Measurements from ENCODE around the gene EPHB3.
"Not testable (repeated sequence)": the region's sequence is repeated elsewhere in the genome, so short reads cannot be mapped to it uniquely, and the experiment has no call there.

EPHB3 gene

DNA sequence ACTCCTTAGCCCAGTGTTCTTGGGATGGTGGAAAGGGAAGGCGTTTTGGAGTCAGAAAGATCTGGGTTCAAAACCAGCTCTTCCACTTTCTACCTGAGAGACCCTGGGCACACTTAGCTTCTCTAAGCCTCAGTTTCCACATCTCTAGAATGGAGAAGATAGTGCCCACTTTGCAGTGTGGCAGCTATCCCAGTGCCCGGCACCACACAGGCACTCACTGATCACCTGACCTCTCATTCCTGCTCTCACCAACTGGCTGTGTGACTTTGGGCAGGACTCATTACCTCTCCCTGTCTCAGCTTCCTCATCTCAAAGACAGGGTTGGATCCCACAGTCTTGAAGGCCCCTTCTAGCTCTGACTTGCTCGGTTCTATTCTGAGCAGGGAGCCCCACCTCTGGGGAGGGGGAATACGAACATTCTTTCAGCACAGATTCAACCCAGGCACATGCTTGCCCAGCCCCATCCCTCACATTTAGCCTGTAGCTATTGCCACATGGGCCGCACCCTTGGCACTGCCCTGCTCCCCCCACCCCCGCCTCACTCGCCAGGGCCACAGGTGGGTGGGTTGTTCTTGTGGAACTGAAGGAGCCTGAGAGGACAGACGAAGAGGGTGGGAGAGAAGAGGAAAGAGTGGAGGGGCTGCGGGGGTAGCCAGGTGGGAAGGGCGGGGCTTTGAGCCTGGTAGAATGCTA, 39.2 kb downstream of the EPHB3 start:
- no peak for DNase-seq (ENCODE audit: low read depth)

DNA sequence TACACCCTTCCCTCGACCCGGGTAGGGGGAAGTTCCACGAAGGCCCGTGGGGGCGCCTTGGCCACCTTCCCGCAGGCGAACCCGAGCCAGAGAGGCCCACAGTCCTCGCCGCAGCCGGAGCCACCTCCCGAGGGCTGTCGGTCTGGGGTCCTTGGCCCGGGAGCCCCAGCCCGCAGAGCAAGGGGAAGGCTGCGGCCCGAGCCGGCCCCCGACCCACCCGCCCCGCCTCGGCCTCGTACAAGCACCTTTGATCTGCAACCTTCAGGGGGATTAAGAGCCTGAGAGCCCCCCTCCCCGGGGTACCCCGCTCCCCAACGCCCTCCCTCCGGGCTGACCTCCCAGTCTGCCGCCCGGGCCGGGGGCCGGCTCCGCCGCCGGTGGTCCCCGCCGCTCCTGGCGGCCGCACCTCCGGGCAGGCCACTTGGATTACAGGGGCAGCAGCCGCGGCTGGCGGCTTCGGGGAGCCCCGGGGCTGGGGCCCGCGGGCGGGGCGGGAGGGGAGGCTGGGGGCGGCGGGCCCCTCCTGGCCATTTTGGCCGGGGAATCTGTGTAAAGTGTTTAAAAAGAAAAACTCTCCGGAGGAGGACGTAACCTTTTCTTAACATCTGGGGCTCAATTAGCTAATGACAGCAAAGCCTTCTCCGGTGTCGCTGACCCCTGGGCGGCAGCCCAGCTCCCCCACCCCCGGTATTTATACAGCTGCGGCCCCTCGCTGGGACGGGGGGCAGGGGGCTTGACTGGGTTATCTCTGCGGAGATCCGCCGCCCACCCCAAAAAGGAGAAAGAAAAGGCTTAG, 40.2 kb downstream of the EPHB3 start:
- no peak for DNase-seq (ENCODE audit: low read depth)

DNA sequence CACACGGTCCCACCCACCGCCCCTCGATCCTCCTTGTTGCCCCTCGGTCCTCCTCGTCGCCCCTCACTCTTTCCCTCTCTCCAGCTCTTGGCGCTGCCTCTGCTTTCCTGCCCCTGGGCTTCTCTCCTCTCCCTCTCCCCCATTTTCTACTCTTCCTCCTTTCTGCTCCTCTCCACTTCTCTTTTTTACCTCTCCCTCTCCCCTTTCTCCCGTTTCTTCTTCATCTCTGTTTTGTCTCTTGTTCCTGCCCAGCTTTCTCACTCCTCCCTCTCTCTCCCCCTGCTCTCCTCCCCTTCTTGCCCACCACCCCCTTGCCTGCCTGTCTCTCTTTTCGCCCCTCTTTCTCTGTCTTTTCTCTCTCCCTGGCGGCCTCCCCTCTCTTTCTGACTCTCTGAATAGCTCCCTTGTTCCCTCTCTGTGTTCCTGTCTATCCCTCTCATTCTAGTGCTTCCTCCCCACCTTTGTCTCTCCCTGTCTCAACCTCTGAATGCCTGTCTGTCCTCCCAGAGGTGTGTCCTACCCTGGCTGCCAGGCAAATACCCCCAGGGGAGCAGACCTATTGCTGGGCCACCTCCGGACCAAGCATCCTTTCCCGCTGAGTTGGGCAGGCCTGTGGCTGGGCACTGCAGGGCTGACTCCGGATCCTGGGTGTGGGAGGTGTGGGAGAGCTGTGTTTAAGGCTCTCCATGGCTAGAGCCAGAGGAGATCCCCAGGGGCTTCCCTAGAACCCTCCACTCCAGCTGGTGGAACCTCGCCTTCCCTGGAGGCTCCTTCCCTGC, 41.0 kb downstream of the EPHB3 start:
- DNase-seq (ENCODE audit: low read depth) = no peak

DNA sequence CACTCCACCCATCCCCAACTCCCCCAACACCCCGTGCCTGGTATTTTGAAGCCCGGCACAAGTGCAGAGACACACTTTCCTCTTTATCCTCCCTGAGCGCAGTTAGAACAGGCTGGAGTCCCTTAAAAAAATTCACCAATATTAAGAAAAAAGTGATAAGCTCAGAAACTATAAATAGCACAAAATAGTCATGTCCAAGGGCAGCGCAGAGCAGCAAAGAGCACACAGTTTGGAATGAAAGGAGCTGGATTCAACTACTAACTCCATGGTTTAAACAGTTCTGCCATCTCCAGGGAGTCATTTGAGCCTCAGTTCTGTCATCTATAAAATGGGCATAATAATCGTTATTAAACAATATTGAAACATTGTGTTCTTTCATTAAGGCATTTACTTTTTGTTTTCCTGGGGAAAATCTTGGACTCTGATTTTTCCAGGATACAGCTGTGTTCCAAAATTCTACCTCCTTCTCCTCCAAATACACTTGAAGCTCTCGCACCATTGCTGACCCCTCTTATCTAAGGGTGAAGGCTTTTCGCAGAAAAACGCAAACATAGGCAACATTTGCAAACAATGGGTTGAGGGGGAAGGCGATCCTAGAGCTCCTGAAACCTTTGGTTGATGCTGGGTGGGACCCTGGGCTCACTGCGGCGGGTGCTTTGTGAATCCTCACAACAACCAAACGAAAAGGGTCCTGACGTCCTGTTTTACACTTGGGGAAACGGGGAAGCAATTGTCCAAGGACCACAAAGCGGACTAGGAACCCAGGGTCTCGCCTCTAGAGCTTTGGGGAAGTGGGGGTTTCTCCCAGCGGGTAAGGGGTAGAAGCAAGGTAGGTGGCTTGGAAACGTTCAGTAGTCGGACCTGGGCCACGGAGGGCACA, 41.8 kb downstream of the EPHB3 start:
- no peak for DNase-seq (ENCODE audit: low read depth)

DNA sequence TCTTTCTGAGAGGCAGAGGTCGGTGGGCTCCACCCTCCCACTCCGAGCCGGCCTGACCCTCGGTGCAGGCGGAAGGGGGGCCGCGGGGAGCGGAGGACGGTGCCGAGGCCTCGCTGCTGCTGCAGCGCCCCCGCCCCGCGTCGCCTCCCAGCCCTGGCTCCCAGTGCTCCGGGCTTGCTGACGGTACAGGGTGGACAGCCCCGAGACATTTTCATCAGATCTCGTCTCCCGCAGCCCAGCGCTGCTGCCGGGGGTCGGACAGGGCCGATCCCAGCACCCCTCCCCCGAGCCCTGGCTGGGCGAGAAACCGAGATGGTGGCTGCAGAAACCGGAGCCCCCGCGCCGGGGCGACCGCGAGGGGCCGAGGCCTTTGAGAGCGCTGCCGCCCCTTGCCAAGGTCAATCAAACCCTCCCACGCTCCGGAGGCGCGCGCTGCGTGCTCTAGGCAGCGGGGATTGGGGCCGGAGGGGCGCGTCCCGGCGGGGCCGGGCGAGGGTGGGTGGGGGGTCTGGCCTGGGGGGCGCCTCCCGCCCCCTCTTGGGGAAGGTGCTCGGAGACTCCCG, 42.5 kb downstream of the EPHB3 start:
- DNase-seq (ENCODE audit: low read depth) = no peak

DNA sequence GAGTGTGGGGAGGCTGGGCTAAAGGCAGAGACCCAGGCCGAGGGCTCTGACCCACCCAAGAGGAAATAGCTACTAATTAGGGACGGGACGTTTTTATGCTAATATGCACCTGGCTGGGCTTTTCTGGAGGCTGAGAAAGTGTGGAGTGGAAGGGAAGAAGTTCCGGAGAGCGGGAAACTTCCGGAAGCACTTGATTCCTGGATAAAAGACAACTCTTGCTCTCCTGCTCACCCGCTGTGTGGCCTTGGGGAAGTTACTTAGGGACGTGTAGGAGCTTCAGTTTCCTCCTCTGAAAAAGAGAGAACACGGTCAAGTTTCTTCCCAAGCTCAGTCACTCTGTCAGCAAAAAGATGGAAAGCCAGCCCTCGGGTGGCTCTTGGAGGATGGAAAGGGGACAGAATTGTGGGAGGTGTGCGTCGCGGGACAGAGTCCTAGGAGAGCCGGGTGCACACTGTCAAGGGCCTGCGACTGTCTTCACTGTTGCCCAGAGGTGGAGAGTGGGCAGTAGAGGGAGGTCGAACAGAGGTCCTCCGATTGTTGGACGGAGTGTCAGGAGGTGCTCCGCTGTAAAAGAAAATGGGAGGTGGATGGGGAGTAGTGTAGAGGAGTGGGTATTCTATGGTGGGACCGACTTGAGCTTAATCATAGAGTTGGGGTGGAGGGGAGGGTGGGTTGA, 43.2 kb downstream of the EPHB3 start:
- no peak for DNase-seq (ENCODE audit: low read depth)

DNA sequence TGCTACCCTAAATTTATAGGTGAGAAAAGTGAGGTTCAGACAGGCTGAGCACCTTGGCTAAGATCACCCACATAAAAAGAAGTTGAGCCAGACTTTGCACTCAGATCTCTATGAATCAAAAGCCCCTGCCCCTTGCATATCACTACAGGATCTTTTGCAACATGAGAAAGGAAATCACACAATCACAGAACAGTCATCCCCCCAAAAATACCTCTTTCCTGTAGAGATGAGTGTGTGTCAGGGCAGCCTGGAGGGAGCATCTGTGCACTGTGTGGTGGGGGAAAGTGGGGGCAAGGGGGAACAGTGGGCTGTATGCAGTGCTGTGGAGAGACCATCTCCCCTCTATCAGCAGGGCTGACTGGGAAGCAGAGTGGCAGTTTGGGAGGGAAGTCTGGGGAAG, 46.6 kb downstream of the EPHB3 start:
- DNase-seq (ENCODE audit: low read depth) = no peak

DNA sequence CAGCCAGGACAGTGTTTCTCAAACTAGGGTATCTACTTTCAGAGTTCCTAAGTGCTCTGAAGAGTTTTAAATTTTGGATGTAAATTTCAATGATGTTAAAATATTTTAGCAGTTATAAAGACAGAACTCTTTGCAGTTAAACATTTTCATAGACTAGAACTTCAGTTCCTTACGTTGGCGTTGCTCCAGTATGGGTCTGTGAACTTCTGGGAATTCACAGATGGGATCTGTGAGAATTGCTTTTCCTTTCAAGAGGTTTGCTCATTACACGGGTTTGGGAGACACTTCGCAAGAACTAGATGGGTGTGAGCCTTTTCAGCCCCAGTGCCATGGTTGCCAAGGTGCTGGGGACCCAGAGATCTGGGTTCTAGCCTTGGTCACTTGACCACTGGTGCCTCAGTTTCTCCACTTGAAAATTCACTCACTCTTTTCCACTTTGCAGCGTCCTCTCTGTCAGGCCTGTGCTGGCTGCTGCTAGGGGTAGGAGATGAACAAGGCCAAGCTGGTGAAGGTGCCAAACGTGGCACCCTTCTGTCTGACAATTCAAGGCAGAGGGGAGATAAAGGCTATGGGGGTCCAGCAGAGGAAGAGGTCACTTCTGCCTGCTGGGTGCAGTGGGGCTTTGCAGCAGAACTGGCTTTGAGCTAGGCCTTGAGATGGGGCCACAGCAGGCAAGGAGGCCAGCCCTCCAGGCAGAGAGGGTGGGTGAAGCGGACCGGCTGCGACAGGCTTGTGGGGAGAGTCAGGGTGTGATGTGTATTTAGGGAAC, 48.1 kb downstream of the EPHB3 start:
- no peak for DNase-seq (ENCODE audit: low read depth)

DNA sequence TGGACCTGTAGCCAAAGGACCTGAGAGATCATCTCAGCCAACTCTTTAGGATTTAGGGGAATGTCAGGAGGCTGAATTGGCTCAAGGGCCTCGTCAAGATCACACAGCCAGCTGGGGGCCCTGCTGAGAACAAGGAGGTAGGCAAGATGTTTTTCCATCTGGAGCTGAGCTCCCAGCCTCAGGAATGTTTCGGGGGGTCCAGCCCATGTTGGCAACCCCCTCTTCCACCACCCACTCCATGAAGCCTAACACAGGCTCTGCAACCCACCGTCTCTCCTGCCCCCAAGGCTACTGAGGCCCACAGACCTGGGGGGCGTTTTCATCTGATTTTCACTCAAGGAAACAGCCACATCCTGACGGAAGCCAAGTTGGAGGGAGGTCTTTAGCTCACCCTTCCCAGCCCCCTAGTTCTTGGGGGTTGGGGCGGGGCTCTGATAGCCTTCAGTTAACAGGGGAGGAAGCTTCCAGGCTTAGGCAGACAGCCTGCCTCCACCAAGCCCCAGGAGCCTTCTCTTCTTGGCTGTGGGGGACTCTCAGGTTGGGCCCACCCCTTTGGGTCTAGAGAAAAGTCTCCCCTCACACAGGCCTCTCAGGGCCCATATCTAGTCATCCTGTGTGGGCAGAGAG, 48.8 kb downstream of the EPHB3 start:
- no peak for DNase-seq (ENCODE audit: low read depth)

DNA sequence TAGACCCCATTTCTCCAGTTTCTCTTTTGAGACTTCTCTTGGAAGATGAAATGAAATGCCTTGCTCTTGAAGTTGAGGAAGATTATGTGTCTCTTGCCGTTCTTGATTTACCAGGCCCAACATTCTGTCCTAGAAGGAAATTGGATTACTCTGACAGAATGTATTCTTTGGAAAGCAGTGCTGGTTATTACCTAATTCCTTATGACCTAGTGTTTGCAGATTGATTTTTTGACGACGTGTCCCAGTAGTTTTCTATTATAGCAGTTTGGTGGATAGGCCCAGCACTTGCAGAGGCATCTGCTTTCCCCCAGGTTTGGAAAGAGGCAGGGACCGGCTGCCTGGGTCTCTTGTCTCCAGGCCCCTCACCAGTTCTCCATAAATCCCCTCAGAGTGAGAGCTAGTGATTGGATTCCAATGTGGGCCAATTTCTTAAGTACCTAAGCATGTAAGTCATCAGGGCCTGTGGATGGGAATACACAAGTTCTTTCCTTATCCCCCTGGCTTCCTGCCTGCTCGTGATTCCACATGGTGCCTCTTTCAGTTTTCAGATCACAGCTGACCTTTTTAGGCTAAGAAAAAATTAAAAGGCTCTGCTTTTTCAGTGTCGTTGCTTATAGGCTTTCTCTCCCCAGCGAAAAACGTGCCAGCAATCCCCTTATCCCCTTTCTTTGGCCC, 50.2 kb downstream of the EPHB3 start:
- no peak for DNase-seq (ENCODE audit: low read depth)

DNA sequence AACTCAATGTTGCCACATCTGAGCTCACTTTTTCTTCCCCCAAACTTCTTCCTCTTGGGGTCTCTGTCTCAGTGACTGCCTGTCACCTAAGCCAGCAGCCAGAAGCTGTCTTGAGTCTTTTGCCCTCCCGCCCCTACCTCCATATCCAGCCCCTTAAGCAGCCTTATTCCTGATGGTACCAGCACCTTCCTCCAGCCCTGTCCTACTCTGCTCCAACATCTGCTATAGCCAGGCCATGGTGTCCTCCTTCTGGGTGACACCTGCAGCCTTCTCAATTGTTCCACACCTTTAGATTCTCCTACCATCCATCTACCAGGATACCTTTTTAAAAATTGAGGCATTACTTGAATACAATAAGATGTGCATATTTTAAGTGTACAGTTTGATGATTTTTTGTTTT, 53.8 kb downstream of the EPHB3 start:
- no peak for DNase-seq (ENCODE audit: low read depth)

DNA sequence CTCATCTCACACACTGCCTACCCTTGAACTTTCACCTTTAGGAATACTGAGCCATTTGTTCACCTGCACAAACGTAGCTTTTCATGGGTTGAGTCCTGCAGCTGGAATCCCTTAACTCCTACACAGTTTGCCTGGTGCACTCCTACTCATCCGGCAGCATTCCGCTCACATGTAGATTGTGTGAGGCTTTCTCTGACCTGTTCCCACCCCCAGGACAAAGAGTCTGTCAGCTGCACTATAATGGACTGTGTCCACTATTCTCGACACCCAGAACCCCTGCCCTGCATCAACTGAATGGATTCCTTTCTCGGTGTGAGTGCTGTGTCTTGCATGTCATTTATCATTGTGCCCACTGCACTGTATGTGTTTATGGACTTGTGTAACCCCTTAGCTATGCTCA, 54.9 kb downstream of the EPHB3 start:
- DNase-seq (ENCODE audit: low read depth) = no peak

DNA sequence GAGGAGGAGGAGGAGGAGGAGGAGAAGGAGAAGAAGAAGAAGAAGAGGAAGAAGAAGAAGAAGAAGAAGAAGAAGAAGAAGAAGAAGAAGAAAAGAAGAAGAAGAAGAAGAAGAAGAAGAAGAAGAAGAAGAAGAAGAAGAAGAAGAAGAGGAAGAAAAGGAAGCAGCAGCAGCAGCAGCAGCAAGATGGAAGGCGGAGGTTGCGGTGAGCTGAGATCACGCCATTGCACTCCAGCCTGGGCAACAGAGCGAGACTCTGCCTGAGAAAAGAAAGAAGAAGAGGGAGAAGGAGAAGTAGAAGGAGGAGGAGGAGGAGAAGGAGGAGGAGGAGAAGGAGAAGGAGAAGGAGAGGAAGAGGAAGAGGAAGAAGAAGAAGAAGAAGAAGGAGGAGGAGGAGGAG, 55.7 kb downstream of the EPHB3 start:
- not testable (repeated sequence) for DNase-seq (ENCODE audit: low read depth)

DNA sequence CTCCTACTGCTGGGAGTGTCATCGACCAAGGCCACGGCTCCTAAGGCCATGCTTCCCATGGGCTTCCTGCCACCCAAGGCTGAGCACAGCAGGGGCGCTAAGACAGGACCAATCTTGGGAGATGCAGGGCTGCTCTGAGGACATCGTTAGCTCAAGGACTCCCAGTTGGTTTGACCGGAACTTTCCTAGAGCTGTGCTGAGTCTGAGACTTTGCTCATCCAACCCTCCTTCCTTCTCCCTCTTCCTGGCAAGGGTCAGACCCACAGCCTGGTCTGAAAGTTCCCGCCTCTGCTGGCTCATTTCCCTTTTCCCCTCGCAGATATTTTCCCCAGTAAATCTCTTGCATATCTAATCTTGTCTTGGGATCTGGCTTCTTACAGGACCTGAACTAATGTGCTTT, 57.2 kb downstream of the EPHB3 start:
- DNase-seq (ENCODE audit: low read depth) = no peak

DNA sequence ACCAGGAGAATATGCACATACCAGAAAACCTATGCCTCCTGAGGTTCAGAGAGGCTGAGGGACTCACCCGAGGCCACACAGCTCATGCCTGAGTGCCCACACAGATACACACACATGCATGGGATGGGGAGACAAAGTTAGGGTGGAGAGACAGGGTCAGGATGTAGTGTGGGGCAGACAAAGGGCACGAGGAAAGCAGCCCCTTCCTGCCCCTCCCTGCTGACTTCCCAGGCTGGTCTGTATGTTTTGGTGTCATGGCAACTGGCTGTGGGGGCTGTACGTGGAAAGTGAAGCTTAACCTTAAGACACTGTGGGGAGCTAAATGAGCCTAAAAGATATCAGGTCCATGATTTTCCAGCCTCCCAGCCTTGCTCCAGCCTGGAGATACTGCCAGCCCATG, 57.8 kb downstream of the EPHB3 start:
- no peak for DNase-seq (ENCODE audit: low read depth)

DNA sequence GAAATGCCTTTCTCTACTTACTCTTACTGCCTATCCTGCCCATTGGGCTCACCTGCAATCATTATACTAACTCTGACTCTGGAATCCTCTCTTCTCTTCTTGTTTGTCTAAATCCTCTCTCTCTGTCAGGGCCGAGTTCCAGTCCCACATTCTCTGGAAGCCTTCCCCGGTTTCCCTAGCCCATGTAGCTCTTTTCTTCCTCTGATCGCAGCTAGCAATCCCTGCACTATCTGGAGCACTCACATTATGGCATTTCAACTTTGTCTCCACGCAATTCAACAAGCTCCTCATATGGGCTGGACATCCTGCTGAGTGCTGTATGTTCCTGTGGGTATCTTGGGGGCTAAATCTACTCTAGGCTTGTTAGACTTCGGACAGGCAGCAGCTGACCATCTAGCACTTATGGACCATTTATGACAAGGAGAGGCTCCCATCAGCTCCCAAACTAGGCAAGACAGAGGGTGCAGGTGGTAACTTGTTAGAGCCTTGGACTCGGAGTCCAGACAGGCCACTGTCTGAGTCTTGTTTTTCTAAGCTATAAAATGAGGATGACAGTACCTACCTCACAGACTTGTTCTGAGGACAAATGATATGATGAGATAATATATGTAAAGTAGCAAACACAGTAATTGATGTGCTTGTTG, 58.3 kb downstream of the EPHB3 start:
- DNase-seq (ENCODE audit: low read depth) = no peak

DNA sequence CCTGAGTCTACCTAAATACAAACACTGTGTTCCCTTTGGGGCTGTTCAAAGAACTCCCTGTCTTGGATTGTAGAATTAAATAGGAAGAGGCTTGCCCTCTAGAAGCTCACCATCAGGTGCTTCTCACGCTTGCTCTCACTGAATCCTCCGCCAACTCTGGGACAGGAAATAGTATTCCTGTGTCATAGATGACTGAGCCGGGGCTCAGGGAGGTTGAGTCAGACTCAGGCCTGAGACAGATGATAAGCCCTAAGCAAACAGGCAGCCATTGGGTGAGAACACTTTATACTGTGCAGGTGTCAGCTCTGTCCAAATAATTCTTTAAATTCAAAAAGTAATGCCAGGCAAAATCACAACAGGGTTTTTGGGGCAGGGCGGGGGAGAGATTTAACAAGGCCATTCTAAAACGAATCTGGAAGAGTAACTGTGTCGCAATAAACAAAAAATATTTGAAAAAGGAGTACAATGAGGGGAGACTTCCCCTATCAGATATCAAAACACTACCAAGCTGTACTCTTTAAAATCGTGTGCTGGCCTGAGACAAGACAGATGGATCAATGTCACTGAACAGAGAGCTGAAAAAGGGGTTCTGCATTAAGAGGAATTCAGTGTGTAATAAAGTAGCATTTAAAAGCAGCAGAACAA, 59.0 kb downstream of the EPHB3 start:
- DNase-seq (ENCODE audit: low read depth) = no peak

DNA sequence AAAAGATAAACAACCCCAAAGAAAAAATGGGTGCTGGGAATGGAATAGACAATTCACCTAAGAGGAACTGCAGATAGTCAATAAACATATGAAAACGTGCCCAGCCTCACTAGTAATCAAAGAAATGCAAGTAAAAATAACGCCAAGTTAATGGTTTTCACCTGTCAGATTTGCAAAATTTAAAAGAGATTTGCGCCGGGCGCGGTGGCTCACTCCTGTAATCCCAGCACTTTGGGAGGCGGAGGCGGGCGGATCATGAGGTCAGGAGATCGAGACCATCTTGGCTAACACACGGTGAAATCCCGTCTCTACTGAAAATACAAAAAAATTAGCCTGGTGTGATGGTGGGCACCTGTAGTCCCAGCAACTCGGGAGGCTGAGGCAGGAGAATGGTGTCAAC, 60.6 kb downstream of the EPHB3 start:
- DNase-seq (ENCODE audit: low read depth) = not testable (repeated sequence)

Data from fibroblast of the conjunctiva (primary cell).